Activated CD4-positive, alpha-beta T cell treated with anti-CD3 and anti-CD28 coated beads, Interleukin-2, amount 10 ng/mL, durations not matched to agents 7 days and 5 days (primary cell): Measurements from ENCODE around the gene TXNDC12. TPM values are rescaled to one million over a fixed set of nuclear protein-coding genes. Genes with fewer than 3 reads are reported as not detected.
"Not testable (repeated sequence)": the region's sequence is repeated elsewhere in the genome, so short reads cannot be mapped to it uniquely, and the experiment has no call there.

Experiments used
- CTCF ChIA-PET: fragments of 350-600 bp; sonication (Branson Sonifier 250); formaldehyde crosslinking; loops from one replicate; lab custom pipeline; 2021; ENCODE audit warnings: antibody characterized with exemption; lab: Charles Lee
- POLR2A ChIA-PET: fragments of 350-600 bp; sonication (Branson Sonifier 250); formaldehyde crosslinking; loops from one replicate; lab custom pipeline; 2021; ENCODE audit warnings: antibody characterized with exemption; lab: Charles Lee
- DNase-seq: peaks from one replicate; pipeline ENCODE4 v3.0.0-alpha.2; 2020
- H3K27ac Mint-ChIP-seq: one replicate; pipeline ENCODE4 v1.8.0; 2021; ENCODE audit warnings: mild to moderate bottlenecking, moderate library complexity, mixed read lengths
- H3K27me3 Mint-ChIP-seq: one replicate; pipeline ENCODE4 v1.8.0; 2021; ENCODE audit warnings: mixed read lengths
- H3K36me3 Mint-ChIP-seq: one replicate; pipeline ENCODE4 v1.8.0; 2021; ENCODE audit warnings: low read depth, mixed read lengths
- H3K4me1 Mint-ChIP-seq: one replicate; pipeline ENCODE4 v1.8.0; 2021; ENCODE audit warnings: mixed read lengths
- H3K4me3 Mint-ChIP-seq: one replicate; pipeline ENCODE4 v1.8.0; 2021; ENCODE audit warnings: mild to moderate bottlenecking, moderate library complexity, mixed read lengths
- H3K9me3 Mint-ChIP-seq: one replicate; pipeline ENCODE4 v1.8.0; 2021; ENCODE audit warnings: mixed read lengths
- total RNA-seq, 2 experiments: library from RNA; stranded (reverse); gene quantifications; one replicate each; pipeline ENCODE4 v1.2.3, GENCODE V29; 2021

The TXNDC12 gene
- 10 to 100 TPM; 48.1 to 49.2 TPM for total RNA-seq

DNA sequence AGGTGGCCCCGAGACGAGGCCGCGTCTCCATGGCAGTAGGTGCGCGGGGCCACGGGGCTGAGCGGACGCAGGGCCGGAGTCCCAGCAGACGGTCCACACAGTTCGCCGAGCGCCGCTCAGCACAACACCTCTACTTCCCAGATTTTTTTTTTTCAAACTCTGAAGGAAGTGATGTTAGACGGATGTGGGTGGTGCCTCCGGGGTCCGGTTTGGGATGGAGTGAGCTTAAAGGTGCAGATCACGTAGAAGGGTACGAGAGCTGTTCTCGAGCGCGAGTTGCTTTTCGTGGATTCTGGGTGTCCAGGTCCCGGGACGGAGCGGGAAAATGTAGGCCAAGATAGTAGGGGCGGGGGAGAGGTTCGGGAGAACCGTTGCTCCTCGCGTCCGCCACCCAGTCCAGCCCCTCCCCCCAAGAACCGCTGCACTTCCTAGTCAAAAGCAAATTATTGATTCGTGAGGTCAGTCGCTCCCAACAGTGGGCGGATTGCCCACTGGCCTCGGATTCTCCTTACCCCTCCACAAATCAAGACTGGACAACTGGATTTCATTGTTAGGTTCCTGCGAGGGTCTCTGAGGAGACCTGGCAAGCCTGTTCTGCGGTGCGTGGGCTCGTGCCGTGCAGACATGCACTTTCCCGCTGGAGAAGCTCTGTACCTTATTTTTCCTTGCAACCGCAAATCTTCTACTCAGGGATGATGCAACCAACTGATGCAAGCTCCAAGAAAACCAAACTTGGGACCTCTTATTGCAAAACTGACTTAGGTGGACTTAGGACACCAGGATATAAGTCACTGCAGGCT, at the start of gene TXNDC12:
Gene TXNDC12 (minus strand): TSS at position 126 of the 800 bp plus-strand sequence. CDS start 95 bp downstream, at position 31.
- Mint-ChIP-seq H3K27ac (peak within 1 kb of the TSS; percentile 94), H3K4me1 (peaks cover 43% of the 10 kb centered on the region), H3K27me3 (no peaks in the 10 kb centered on the region), H3K9me3 (no peaks in the 10 kb centered on the region), H3K36me3 (peaks cover 18% of the 10 kb centered on the region), H3K4me3 (peak within 1 kb of the TSS; percentile 97)
- CTCF ChIA-PET: interaction anchor here (0.6 to 1.8 kb wide), 6 partner anchors 10 to 656 kb away, joined by 3 to 5 read pairs (median 4); no protein-coding TSS in a partner anchor
- peak; percentile 80 for DNase-seq
- POLR2A ChIA-PET: interaction anchor here (0.6 to 1.1 kb wide), 5 partner anchors 10 to 310 kb away, joined by 3 to 5 read pairs (median 3); no protein-coding TSS in a partner anchor

DNA sequence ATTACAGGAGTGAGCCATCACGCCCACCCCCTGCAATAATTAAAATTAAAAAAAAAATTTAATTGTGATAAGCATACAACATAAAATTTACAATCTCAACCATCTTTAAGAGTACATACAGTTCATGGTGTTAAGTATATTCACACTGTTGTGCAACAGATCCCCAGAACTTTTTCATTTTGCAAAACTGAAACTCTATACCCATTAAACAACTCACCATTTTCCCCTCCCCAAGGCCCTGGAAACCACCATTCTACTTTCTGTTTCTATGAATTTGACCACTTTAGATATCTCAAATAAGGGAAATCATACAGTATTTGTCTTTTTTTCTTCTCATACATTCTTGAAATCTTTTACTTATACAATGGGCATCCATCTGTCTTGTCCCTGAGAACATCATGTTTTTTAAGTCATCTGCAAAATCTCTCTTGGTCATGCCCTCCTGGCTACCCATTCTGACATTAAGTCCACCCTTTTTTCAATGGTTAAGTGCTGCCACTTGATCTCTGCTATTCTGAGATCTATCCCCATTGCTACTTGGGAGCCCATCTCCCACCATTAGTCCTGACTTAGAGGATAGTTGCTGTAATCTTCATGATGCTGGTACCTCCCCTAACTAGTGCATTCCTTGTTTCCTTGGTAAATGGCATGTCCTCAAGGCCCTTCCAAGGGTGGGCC, 47.5 kb upstream of the TXNDC12 start:
- Mint-ChIP-seq H3K9me3 (no peaks in the 10 kb centered on the region), H3K4me1 (peaks cover 13% of the 10 kb centered on the region), H3K27ac (no peak overlapping the region), H3K36me3 (peaks cover 2% of the 10 kb centered on the region), H3K4me3 (no peak overlapping the region), H3K27me3 (peaks cover 3% of the 10 kb centered on the region)
- CTCF ChIA-PET: no interaction called here
- POLR2A ChIA-PET: no interaction called here
- DNase-seq: no peak

DNA sequence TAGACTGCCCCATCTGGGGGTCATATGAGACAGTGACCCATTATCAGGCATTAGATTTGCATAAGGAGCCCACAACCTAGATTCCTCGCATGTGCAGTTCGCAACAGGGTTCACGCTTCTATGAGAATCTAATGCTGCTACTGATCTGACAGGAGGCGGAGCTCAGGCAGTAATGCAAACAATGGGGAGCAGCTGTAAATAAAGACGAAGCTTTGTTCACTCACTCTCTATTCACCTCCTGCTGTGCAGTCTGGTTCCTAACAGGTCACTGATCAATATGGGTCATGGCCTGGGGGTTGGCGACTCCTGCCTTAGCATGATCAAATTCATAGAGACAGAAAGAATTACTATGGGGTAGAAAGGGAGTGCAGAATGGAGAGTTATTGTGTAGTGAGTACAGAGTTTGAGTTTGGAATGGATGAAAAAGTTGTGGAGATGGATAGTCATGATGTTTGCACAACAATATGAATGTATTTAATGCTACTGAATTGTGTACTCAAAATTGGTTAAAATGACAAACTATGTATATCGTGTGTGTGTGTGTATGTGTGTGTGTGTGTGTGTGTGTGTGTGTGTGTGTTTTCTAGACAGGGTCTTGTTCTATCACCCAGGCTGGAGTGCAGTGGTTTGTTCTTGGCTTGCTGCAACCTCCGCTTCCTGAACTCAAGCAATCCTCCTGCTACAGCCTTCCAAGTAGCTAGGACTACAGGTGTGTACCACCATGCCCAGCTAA, 43.3 kb upstream of the TXNDC12 start:
- ChIA-PET CTCF (no interaction called here), POLR2A (no interaction called here)
- H3K27me3 Mint-ChIP-seq: peaks cover 3% of the 10 kb centered on the region
- H3K4me1 Mint-ChIP-seq: peaks cover 13% of the 10 kb centered on the region
- H3K4me3 Mint-ChIP-seq: no peak overlapping the region
- H3K9me3 Mint-ChIP-seq: no peaks in the 10 kb centered on the region
- no peak overlapping the region for H3K27ac Mint-ChIP-seq
- DNase-seq: no peak
- H3K36me3 Mint-ChIP-seq: peaks cover 2% of the 10 kb centered on the region

DNA sequence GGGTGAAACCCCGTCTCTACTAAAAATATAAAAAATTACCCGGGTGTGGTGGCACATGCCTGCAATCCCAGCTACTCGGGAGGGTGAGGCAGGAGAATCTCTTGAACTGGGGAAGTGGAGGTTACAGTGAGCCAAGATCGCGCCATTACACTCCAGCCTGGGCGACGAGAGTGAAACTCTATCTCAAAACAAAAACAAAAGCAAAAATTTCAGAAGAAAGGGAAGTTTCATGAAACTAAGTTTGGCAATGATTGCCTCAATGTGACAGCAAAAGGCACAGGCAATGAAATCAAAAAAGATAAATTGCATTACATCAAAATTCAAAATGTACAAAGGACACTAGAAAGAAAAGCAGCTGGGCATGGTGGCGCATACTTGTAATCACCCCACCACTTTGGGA, 41.2 kb upstream of the TXNDC12 start:
- Mint-ChIP-seq H3K9me3 (no peaks in the 10 kb centered on the region), H3K27me3 (peaks cover 3% of the 10 kb centered on the region), H3K4me1 (peaks cover 1% of the 10 kb centered on the region), H3K27ac (no peak overlapping the region), H3K36me3 (peaks cover 5% of the 10 kb centered on the region), H3K4me3 (no peak overlapping the region)
- POLR2A ChIA-PET: no interaction called here
- CTCF ChIA-PET: no interaction called here
- no peak for DNase-seq

GRCh38 chr1:52094300-52094699, 39.3 kb upstream of the TXNDC12 start:
- DNase-seq, H3K27me3 Mint-ChIP-seq, H3K4me3 Mint-ChIP-seq, POLR2A ChIA-PET, H3K9me3 Mint-ChIP-seq, H3K27ac Mint-ChIP-seq, H3K4me1 Mint-ChIP-seq: not testable (repeated sequence)
- CTCF ChIA-PET: interaction anchor here (0.6 kb wide), 1 partner anchor 152 kb away, joined by 3 read pairs; no protein-coding TSS in a partner anchor
- peaks cover 16% of the 10 kb centered on the region for H3K36me3 Mint-ChIP-seq

DNA sequence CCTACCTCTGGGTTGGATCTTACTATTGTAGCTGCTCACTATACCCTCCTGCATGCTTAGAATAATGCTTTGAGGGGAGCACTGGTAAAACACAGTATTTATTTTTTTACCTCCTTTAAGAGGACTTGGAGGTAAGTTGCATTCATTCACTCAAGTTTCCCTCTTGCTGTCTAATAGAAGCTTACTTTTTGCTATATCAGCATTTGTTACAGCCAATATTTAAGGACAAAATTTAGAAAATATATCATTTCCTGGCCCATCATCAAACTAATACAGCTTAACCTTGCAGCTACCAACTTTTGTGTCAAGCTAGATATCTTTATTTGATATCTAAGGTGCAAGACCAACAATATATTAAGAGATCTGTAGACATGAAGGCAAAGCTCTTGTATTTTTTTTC, 32.9 kb upstream of the TXNDC12 start:
- CTCF ChIA-PET: interaction anchor here (1.3 kb wide), 1 partner anchor 40 kb away, joined by 3 read pairs; no protein-coding TSS in a partner anchor
- DNase-seq, H3K9me3 Mint-ChIP-seq, POLR2A ChIA-PET, H3K27me3 Mint-ChIP-seq, H3K4me3 Mint-ChIP-seq, H3K27ac Mint-ChIP-seq, H3K4me1 Mint-ChIP-seq: not testable (repeated sequence)
- peaks cover 38% of the 10 kb centered on the region for H3K36me3 Mint-ChIP-seq

GRCh38 chr1:52080014-52080415, 25.0 kb upstream of the TXNDC12 start:
- Mint-ChIP-seq H3K4me3 (no peak overlapping the region), H3K27ac (no peak overlapping the region), H3K4me1 (no peaks in the 10 kb centered on the region), H3K9me3 (no peaks in the 10 kb centered on the region), H3K36me3 (peaks cover 8% of the 10 kb centered on the region), H3K27me3 (no peaks in the 10 kb centered on the region)
- no peak for DNase-seq
- ChIA-PET POLR2A (no interaction called here), CTCF (interaction anchor here (0.6 kb wide), 2 partner anchors 646 to 969 kb away, joined by 3 to 4 read pairs; partner anchors contain the start of gene ZYG11B)

DNA sequence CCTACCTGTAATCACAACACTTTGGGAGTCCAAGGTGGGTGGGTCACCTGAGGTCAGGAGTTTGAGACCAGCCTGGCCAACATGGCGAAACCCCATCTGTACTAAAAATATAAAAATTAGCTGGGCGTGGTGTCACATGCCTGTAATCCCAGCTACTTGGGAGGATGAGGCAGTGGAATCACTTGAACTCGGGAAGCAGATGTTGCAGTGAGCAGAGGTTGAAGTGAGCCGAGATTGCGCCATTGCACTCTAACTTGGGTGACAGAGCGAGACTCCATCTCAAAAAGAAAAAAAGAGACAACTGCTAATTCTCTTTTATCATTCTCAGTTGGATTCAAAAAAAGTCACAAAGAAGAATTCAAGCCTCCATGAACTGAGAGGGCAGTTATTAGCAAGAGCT, 22.3 kb upstream of the TXNDC12 start:
- H3K36me3 Mint-ChIP-seq, H3K4me1 Mint-ChIP-seq, H3K4me3 Mint-ChIP-seq, DNase-seq, H3K27me3 Mint-ChIP-seq, H3K9me3 Mint-ChIP-seq, POLR2A ChIA-PET: not testable (repeated sequence)
- CTCF ChIA-PET: interaction anchor here (0.7 kb wide), 2 partner anchors 9 to 18 kb away, joined by 3 read pairs; no protein-coding TSS in a partner anchor
- peak overlapping the region; percentile 25 for H3K27ac Mint-ChIP-seq

DNA sequence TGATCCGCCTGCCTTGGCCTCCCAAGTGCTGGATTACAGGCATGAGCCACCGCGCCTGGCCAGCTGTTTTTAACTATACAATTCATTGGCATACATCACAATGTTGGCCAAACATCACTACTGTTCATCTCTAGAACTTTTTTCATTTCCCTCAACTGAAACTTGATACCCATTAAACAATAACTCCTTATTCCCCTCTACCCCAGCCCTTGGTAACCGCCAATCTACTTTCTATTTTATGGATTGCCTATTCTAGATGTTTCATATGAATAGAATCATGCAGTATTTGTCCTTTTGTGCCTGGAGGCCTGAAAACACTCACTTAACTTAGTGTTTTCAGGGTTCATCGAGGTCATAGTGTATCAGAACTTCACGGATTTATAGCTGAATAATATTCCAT, 17.3 kb upstream of the TXNDC12 start:
- Mint-ChIP-seq H3K4me3 (no peak overlapping the region), H3K4me1 (peaks cover 11% of the 10 kb centered on the region), H3K36me3 (peaks cover 16% of the 10 kb centered on the region), H3K27ac (no peak overlapping the region), H3K27me3 (no peaks in the 10 kb centered on the region), H3K9me3 (no peaks in the 10 kb centered on the region)
- POLR2A ChIA-PET: no interaction called here
- CTCF ChIA-PET: interaction anchor here (0.5 to 1.6 kb wide), 4 partner anchors 27 to 515 kb away, joined by 3 to 8 read pairs (median 4); no protein-coding TSS in a partner anchor
- no peak for DNase-seq

DNA sequence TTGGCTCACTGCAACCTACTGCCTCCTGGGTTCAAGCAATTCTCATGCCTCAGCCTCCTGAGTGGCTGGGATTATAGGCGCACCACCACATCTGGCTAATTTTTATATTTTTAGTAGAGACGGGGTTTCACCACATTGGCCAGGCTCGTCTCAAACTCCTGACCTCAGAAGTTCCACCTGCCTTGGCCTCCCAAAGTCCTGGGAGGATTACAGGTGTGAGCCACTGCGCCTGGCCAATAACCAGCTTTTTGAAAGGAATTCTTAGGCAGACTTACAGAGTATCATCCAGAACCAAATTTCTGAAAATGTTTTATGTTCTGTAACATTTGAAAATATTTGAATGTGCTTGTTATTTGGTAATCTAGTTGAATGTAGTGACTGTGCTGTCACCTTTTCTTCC, 15.7 kb upstream of the TXNDC12 start:
- Mint-ChIP-seq H3K4me3 (no peak overlapping the region), H3K36me3 (peaks cover 20% of the 10 kb centered on the region), H3K4me1 (peaks cover 11% of the 10 kb centered on the region), H3K9me3 (no peaks in the 10 kb centered on the region), H3K27ac (no peak overlapping the region), H3K27me3 (no peaks in the 10 kb centered on the region)
- no peak for DNase-seq
- ChIA-PET CTCF (interaction anchor here (0.9 kb wide), 1 partner anchor 72 kb away, joined by 5 read pairs; the partner anchor contains the start of gene ZFYVE9), POLR2A (no interaction called here)

- ChIA-PET CTCF (no interaction called here), POLR2A (no interaction called here)
- Mint-ChIP-seq H3K27ac (no peak overlapping the region), H3K4me1 (peaks cover 23% of the 10 kb centered on the region), H3K36me3 (peaks cover 45% of the 10 kb centered on the region), H3K4me3 (no peak overlapping the region), H3K9me3 (no peaks in the 10 kb centered on the region), H3K27me3 (no peaks in the 10 kb centered on the region)
- DNase-seq: no peak
These were observed 8.2 kb upstream of the TXNDC12 start for GRCh38 chr1:52063192-52063591.

DNA sequence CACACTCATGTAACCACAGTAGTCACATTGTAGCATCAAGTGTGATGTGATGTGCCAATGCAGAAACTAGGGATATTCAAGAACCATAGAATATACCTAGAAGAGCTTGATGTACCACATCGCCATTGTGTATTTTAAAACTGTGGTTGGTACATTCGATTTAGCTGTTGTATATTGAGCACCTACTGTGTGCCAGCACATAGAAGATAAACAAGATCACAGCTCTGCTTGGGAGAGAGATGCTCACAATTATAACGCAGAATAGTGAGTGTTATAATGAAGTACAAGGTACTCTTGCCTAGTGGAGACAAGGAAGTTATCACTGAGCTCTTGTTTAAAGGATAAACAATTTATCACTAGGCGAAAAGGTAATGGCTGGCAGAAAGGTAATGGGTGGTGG, 5.8 kb upstream of the TXNDC12 start:
- H3K27me3 Mint-ChIP-seq: no peaks in the 10 kb centered on the region
- H3K9me3 Mint-ChIP-seq: no peaks in the 10 kb centered on the region
- no peak overlapping the region for H3K4me3 Mint-ChIP-seq
- CTCF ChIA-PET: interaction anchor here (0.6 to 1.6 kb wide), 5 partner anchors 12 to 564 kb away, joined by 3 to 4 read pairs (median 3); no protein-coding TSS in a partner anchor
- peaks cover 33% of the 10 kb centered on the region for H3K4me1 Mint-ChIP-seq
- peaks cover 37% of the 10 kb centered on the region for H3K36me3 Mint-ChIP-seq
- H3K27ac Mint-ChIP-seq: no peak overlapping the region
- POLR2A ChIA-PET: no interaction called here
- DNase-seq: no peak
